GM19397 (cell line): ENCODE results near the gene HPD.

Experiments used
- ATAC-seq: cut with Tn5 transposase; IDR thresholded peaks from one replicate; pipeline ENCODE4 v1.9.1; 2021; ENCODE audit warnings: mild to moderate bottlenecking, moderate library complexity; ENCODE audit not compliant: unreplicated experiment

The HPD gene

GRCh38 chr12:121829250-121829918 lies 29.3 kb downstream of the HPD start:
- ATAC-seq: no peak

- no peak for ATAC-seq
Measured at GRCh38 chr12:121828826-121829225, 29.8 kb downstream of the HPD start.

- ATAC-seq: no peak
Measured at GRCh38 chr12:121828306-121828705, 30.4 kb downstream of the HPD start.

- ATAC-seq: no peak
Measured at GRCh38 chr12:121827351-121828099, 31.1 kb downstream of the HPD start.

GRCh38 chr12:121826318-121827150 lies 32.1 kb downstream of the HPD start:
- no peak for ATAC-seq

- ATAC-seq: no peak
Measured at GRCh38 chr12:121825041-121825523, 33.6 kb downstream of the HPD start.

- ATAC-seq: no peak
Measured at GRCh38 chr12:121823727-121824115, 34.9 kb downstream of the HPD start.

GRCh38 chr12:121823101-121823726 lies 35.4 kb downstream of the HPD start:
- no peak for ATAC-seq

- ATAC-seq: no peak
Measured at GRCh38 chr12:121822393-121823100, 36.1 kb downstream of the HPD start.

GRCh38 chr12:121820056-121820455 lies 38.6 kb downstream of the HPD start:
- no peak for ATAC-seq

GRCh38 chr12:121819212-121819949 lies 39.3 kb downstream of the HPD start:
- no peak for ATAC-seq

- no peak for ATAC-seq
Measured at GRCh38 chr12:121817648-121818043, 41.0 kb downstream of the HPD start.

- no peak for ATAC-seq
Measured at GRCh38 chr12:121816925-121817647, 41.6 kb downstream of the HPD start.

- no peak for ATAC-seq
Measured at GRCh38 chr12:121815263-121815662, 43.4 kb downstream of the HPD start.

- ATAC-seq: no peak
Measured at GRCh38 chr12:121814429-121815119, 44.1 kb downstream of the HPD start.

GRCh38 chr12:121813951-121814350 lies 44.7 kb downstream of the HPD start:
- no peak for ATAC-seq

- ATAC-seq: no peak
Measured at GRCh38 chr12:121812921-121813896, 45.5 kb downstream of the HPD start.
